Esophagus squamous epithelium (tissue), 5 donors: Measurements from ENCODE around the gene CDCA7. TPM values are rescaled to one million over a fixed set of nuclear protein-coding genes. Genes with fewer than 3 reads are reported as not detected.

Experiments used
- DNase-seq: peaks from one replicate; lab custom pipeline; 2025; lab: John Stamatoyannopoulos, UW
- H3K27ac ChIP-seq, 4 donors: fragments of 200-600 bp; sonication (generic); one replicate each; pipeline ENCODE4 v1.5.1; 2016 to 2019; ENCODE audit warnings: mild to moderate bottlenecking in 1 of 4
- H3K27me3 ChIP-seq, 4 donors: fragments of 200-600 bp; sonication (generic); 1 replicate in 3 of 4; 2 replicates in 1 of 4; pipeline versions ENCODE4 v1.5.1 to v1.6.0; 2017 to 2021; ENCODE audit warnings: antibody characterized with exemption in 1 of 4
- H3K36me3 ChIP-seq, 3 donors: fragments of 200-600 bp; sonication (generic); one replicate each; pipeline ENCODE4 v1.5.1; 2016 to 2019
- H3K4me1 ChIP-seq, 3 donors: fragments of 200-600 bp; sonication (generic); one replicate each; pipeline ENCODE4 v1.5.1; 2017 to 2019
- H3K4me3 ChIP-seq, 4 donors: fragments of 200-600 bp; sonication (generic); 1 replicate in 3 of 4; 2 replicates in 1 of 4; pipeline ENCODE4 v1.5.1; 2016 to 2019; ENCODE audit warnings: mild to moderate bottlenecking in 2 of 4, moderate library complexity in 1 of 4
- H3K9me3 ChIP-seq, 3 donors: fragments of 200-600 bp; sonication (generic); one replicate each; pipeline ENCODE4 v1.5.1; 2016 to 2019
- POLR2A ChIP-seq, 4 donors: fragments of 450-650 bp; IDR thresholded peaks; one replicate each; pipeline ENCODE4 v1.6.1; 2017; ENCODE audit warnings: antibody characterized with exemption in 4 of 4, mild to moderate bottlenecking in 4 of 4, moderate library complexity in 3 of 4
- WGBS, 2 donors: methylation state at CpG; one replicate each; pipeline ENCODE4 v1.1.5; 2018; 5-methylcytosine and 5-hydroxymethylcytosine counted together
- intact Hi-C: fragments of 100-400 bp; cut with DNase I; formaldehyde crosslinking; loops from one replicate; pipeline ENCODE4 v1.15.0; 2022
- total RNA-seq, 4 donors: library from RNA; depleted of rRNA; stranded (reverse); fragments of >200 nt; gene quantifications; one replicate each; pipeline ENCODE4 v1.1.0, GENCODE V29; 2016
- TF ChIP-seq, protein P1 (sequence below), 6 experiments: fragments of 450-650 bp in 4 of 6; fragments of 200-600 bp in 2 of 6; sonication (generic) in 2 of 6; IDR thresholded peaks; one replicate each; pipeline ENCODE4 v1.5.1; 2016 to 2019; ENCODE audit warnings: antibody characterized with exemption in 6 of 6, mild to moderate bottlenecking in 4 of 6, moderate library complexity in 4 of 6
- donor health status: DM: yes; HTN: yes; CAD: no.

Gene CDCA7
- total RNA-seq, 4 donors from 2014 or later: 8.8 to 18.4 (median 10.6) TPM

DNA sequence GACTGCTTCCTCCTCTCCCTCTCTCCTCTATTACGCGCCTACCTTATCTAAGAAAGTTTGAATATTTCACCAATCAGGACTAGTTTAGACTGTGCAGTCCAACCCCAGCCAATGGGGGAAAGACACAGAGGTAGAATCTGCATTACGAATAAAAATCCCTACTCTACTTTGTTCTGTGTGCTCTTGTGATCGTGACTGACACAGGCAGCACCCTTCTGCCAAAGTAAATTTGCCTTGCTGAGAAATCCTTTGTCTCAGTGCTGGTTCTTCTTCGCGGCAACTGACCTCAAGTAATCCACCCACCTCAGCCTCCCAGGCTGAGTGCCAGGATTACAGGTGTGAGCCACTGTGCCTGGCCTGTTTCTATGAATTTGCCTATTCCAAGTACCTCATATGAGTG, 8.6 kb upstream of the CDCA7 start:
- Histone ChIP-seq H3K36me3 (no peaks in the 10 kb centered on the region), H3K4me1 (no peaks in the 10 kb centered on the region), H3K27ac (no peak overlapping the region), H3K27me3 (peaks cover 0 to 23% (median 0%) of the 10 kb centered on the region in 4 donors), H3K4me3 (no peak overlapping the region), H3K9me3 (peaks cover 0 to 33% (median 12%) of the 10 kb centered on the region in 3 donors)
- 80 to 83% methylated on average over 6 of the region's 6 CpGs for WGBS, 2 donors
- intact Hi-C loops: no loop called here
- no peak for DNase-seq
- TF ChIP-seq, protein P1, sequence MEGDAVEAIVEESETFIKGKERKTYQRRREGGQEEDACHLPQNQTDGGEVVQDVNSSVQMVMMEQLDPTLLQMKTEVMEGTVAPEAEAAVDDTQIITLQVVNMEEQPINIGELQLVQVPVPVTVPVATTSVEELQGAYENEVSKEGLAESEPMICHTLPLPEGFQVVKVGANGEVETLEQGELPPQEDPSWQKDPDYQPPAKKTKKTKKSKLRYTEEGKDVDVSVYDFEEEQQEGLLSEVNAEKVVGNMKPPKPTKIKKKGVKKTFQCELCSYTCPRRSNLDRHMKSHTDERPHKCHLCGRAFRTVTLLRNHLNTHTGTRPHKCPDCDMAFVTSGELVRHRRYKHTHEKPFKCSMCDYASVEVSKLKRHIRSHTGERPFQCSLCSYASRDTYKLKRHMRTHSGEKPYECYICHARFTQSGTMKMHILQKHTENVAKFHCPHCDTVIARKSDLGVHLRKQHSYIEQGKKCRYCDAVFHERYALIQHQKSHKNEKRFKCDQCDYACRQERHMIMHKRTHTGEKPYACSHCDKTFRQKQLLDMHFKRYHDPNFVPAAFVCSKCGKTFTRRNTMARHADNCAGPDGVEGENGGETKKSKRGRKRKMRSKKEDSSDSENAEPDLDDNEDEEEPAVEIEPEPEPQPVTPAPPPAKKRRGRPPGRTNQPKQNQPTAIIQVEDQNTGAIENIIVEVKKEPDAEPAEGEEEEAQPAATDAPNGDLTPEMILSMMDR (IDR thresholded peaks at IDR 0.05): no peak
- TF ChIP-seq POLR2A (IDR thresholded peaks at IDR 0.05): no peak

DNA sequence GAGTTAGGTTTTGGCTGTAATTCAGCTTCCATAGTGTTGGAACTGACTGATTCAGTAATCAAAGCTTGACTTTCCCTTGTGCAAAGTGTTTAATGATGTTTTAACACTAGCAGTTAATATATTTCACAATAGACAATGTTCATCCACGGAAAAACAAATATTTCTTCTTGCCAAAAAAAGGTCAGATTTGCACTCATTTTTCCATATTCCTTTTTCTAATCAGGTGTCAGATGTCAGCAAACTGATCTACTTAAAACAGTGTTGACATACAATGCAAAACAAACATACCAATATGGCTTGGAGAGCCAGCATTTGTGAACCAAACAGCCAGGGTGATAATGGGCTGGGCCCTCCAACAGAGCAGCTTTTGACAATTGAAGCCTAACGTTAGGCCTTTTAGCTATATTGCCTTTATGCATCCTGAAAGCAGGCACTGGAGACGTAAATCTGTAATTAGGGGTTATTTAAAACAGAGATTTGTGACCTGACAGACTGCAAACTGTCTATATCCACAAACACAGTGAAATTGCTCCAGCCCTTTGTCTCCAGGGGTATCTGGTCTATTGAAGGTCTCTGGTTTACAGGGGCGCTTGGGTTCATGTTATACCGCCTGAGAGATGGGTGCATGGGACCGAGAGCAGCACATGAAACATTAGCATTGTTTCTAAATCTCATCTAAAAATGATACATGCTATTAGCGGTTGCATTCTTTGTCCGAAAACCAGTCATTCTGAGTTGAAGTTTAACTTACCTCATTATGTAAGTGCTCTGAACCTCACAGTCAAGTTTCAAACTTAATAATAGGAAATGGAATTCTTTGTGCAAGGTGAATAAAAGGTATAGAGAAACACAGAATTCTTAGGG, 7.1 kb upstream of the CDCA7 start:
- H3K27me3 ChIP-seq: peaks cover 0 to 33% (median 0%) of the 10 kb centered on the region in 4 donors
- 86 to 88% methylated on average over 8 of the region's 8 CpGs for WGBS, 2 donors
- H3K4me3 ChIP-seq: no peak overlapping the region
- peaks cover 0 to 33% (median 12%) of the 10 kb centered on the region in 3 donors for H3K9me3 ChIP-seq
- no peaks in the 10 kb centered on the region for H3K36me3 ChIP-seq
- DNase-seq: no peak
- no peaks in the 10 kb centered on the region for H3K4me1 ChIP-seq
- intact Hi-C loops: no loop called here
- no peak overlapping the region for H3K27ac ChIP-seq
- no peak for TF ChIP-seq POLR2A (IDR thresholded peaks at IDR 0.05)
- TF ChIP-seq, protein P1 (IDR thresholded peaks at IDR 0.05): no peak

- TF ChIP-seq POLR2A (IDR thresholded peaks at IDR 0.05): no peak
- TF ChIP-seq, protein P1 (IDR thresholded peaks at IDR 0.05): no peak
- peaks cover 0 to 32% (median 12%) of the 10 kb centered on the region in 3 donors for H3K9me3 ChIP-seq
- H3K4me3 ChIP-seq: no peak overlapping the region
- H3K27ac ChIP-seq: no peak overlapping the region
- peaks cover 5 to 8% (median 7%) of the 10 kb centered on the region in 3 donors for H3K4me1 ChIP-seq
- H3K27me3 ChIP-seq: peaks cover 0 to 37% (median 5%) of the 10 kb centered on the region in 4 donors
- intact Hi-C loops: no loop called here
- 73 to 83% methylated on average over 2 of the region's 2 CpGs for WGBS, 2 donors
- no peaks in the 10 kb centered on the region for H3K36me3 ChIP-seq
- no peak for DNase-seq
These were observed 5.4 kb upstream of the CDCA7 start for GRCh38 chr2:173349287-173349686.

DNA sequence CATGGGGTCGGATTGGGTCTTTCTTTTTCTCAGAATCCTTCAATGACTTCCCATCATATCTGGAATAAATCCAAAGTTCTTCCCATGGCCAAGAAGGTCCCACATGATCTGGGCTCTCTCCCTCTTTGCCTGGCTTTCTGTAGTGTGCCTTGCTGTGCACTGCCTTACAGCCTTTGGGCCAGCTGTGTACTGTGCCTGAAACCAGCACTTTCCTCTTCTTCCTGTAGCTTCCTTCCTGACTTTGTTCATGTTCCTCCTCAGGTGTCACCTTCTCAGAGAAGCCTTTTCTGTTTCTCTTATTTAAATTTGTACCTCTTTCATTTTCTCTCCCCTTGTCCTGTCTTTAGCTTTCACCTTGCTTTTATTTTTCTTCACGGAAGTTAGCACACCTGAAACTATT, 4.3 kb upstream of the CDCA7 start:
- Histone ChIP-seq H3K4me3 (no peak overlapping the region), H3K9me3 (peaks cover 0 to 21% (median 12%) of the 10 kb centered on the region in 3 donors), H3K36me3 (no peaks in the 10 kb centered on the region), H3K27ac (no peak overlapping the region), H3K27me3 (peaks cover 0 to 48% (median 5%) of the 10 kb centered on the region in 4 donors), H3K4me1 (peaks cover 9 to 19% (median 12%) of the 10 kb centered on the region in 3 donors)
- intact Hi-C loops: no loop called here
- no peak for DNase-seq
- TF ChIP-seq POLR2A (IDR thresholded peaks at IDR 0.05): no peak
- TF ChIP-seq, protein P1 (IDR thresholded peaks at IDR 0.05): no peak
- 65 to 69% methylated on average over 2 of the region's 2 CpGs for WGBS, 2 donors

GRCh38 chr2:173351879-173352278, 2.8 kb upstream of the CDCA7 start:
- Histone ChIP-seq H3K36me3 (no peaks in the 10 kb centered on the region), H3K4me3 (no peak overlapping the region), H3K27ac (no peak overlapping the region), H3K4me1 (peaks cover 9 to 34% (median 20%) of the 10 kb centered on the region in 3 donors), H3K27me3 (peaks cover 0 to 63% (median 5%) of the 10 kb centered on the region in 4 donors), H3K9me3 (peaks cover 0 to 6% (median 0%) of the 10 kb centered on the region in 3 donors)
- TF ChIP-seq POLR2A (IDR thresholded peaks at IDR 0.05): no peak
- TF ChIP-seq, protein P1 (IDR thresholded peaks at IDR 0.05): no peak
- DNase-seq: no peak
- 84 to 86% methylated on average over 4 of the region's 4 CpGs for WGBS, 2 donors
- intact Hi-C loops: no loop called here
